GM19238 (cell line): ENCODE data around the gene DAP.
"Not testable (repeated sequence)": the region's sequence is repeated elsewhere in the genome, so short reads cannot be mapped to it uniquely, and the experiment has no call there.

Source experiments
- DNase-seq: peaks from one replicate; pipeline ENCODE4 v3.0.0; 2011; ENCODE audit warnings: low spot score; ENCODE audit not compliant: insufficient read length

The DAP gene

DNA sequence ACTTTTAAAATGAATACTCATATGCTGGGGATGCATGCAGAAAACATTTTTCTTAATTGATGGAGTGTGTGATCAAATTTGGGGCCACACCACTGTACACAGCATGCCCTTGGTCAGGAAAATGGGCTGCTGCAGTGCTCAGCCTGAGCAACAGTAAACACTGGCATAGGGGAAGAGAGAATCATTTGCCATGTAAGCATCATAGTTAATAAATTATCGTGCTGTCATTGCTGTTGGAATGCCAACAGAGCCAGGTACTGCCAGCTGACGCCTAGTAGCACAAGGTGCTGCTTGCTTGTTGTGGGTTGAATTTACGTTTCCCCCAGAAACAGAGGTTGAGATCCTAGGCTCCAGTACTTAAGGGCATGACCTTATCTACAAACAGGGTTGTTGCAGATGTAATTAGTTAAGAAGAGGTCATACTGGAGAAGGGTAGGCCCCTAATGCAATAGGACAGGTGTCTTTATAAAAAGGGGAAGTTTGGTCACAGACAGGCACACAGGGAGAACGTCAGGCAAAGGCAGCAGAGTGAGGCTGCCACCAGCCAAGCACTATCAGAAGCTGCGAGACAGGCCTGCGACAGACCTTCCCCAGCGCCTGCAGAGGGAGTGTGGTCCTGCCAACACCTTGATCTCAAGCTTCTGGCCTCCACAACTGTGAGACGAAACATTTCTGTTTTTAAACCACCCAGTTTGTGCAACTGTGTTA is 25.3 kb downstream of the DAP start:
- DNase-seq = no peak

DNA sequence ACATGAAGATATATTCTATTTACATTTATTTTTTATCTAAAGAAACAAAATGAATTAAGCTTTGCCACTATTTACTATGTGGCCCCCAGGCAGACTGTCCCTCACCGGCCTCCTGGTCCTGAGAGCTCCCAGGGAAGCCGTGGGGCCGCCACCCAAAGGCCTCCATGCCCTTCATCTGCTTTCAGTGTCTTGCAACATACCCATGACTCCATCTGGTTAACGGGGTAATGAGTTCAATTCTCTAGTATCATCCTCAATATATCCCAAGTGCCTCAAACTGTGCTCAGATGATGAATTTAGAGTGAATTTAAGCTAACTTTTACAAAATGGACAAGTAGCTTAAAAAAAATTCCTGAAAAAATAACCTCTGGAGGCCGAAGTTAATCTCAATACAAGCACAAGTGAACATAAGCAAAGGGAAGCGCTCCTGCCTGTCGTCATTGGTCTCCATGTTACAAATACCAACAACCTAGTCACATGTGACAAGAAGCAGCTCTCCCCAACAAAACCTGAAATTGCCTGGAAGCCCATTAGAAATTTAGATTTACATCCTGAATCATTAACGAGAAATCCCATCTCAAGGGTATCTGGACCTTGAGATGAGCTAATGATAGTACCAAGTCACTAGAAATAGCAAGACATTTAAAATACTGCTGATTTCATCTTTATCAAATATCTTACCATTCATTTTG is 26.1 kb downstream of the DAP start:
- DNase-seq = no peak

DNA sequence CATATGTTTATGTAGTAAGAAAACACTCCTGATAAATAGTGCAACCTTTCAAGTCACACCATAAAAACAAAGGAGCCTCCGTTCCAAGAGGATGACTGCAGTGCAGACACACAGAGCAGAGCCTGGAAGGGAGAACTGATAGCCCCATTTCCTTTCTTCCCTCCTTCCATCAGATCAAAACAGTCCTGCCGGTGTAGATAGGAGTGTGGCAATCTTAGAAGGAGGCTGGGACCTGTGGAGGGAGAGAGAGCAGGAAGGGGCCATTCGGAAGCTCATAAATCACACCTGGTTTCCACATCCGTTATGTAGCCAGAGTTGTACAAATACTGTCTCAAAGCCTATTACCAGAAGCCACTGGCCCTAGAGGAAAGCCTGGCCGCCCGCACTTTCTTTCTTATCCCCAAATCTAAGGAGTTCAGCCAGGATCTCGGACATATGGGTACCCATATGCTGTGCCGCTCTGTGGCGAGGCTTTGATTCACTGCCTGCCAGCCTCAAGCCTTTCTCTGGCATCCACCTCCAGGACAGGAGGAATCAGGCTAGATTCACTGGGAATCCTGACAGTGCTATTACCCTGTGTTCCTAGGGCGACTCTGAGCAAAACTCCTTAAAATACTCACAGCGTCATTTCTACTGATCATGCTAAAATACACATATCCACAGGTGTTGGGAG is 26.9 kb downstream of the DAP start:
- DNase-seq = no peak

DNA sequence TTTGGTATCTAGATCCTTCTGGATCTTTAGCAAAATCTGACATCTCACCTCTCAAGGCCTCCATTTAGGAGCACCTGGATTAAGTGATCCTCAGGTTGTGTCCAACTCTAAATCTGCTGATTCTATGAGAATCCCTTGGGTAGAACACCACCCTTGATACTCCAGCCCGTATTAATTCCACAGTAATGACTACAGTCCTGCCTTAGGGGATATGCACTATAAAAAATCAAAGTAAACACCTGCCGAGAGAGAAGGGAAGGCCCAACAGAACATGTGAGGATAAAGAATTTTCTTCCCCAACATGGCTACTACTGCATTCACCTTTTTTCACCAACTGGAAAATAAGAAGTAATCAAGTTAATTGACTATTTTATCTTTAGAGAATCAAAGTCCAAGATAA is 27.6 kb downstream of the DAP start:
- no peak for DNase-seq

DNA sequence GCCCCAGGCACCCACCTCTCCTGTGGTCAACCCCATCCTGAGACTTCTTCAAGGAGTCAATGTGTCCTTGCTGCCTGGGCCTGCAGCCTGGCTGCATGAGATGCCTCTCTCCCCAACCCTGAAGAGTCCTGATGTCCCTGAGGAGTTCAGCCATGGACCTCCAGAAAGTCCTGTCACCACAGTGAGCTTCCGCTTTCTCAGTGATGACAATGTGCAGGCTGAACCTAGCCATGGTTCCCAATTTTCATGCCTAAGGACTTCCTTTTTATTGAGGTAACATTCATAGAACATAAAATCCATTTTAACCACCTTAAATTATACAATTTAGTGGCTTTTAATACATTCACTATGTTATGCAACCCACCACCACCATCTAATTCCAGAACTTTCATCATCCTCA is 29.1 kb downstream of the DAP start:
- no peak for DNase-seq

DNA sequence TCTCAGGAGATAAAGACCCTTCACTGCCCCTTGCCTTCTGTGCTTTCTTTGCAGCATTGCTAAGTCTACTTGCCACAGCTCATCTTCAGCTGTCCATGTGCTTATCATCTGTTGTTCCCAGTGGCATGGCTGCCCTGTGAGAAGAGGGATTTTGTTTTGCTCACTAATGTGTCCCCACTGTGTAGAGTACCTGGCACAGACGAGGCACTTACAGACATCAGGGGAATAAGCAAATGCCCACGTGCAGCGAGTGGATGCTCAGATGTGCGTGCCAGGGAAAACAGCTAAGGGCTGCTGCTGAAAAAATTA is 31.0 kb downstream of the DAP start:
- DNase-seq = no peak

DNA sequence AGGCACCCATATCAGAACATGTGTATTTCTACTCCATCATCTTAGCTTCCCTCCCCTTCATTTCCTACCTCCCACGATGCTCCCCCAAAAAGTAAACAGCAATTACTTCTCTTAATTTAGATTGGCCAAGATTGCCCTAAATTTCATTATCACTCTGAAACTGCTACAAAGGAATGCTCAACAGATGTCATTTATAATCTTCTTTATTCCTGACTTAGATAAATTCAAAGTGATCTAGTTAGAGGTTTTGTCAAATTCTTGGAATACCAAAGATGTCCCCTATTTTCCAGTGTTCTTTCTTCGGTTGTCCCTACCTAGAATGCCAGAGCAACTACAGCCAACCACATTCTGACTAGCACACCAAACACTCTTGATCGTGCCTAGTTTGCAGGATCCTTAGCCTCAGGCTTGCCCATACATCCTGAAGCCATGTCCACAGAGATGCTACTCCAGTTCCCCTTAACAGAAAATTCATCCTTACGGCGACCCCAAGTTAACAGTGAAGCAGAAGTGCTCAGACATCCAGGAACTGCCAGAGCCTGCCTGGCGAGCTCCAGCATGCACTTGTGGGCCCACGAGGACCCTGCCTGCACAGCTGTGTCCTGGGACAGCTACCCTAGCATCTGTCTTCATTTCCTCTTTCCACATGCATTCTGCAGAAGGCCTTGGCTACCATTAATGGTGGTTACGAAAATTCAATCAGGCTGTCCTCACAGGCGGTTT is 31.6 kb downstream of the DAP start:
- DNase-seq = no peak

DNA sequence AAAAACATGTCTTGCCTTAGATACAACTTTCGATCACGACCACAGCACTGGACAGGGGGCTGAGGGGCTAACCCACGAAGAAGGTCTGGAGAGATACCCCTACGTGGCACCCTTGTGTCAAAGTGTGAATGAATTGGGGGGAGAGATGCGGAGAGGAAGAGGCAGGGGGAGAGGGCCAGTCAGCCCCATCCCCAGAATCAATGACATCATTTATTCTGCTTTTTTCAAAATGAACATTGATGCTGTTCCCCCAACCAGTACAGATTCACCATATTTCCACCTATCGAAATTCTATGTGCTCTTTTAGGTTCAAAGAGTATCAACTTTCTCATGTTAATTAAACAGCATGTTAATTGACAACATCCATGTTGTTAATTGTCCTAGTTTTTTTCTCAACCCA is 32.4 kb downstream of the DAP start:
- no peak for DNase-seq

DNA sequence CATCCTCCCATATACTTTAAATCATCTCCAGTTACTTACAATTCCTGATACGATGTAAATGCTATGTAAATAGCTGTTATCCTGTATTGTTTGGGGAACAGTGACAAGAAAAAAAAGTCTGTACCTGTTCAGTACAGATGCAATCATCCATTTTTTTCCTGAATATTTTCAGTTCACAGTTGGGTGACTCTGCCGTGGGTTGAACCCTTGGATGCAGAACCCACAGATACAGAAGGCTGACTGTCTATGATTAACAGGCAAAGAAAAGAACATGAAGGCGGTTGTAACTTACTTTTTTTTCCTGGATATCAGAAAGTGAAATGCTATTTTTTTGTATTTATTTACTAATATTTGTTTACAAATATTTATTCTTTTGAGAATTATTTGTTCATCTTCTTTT is 33.2 kb downstream of the DAP start:
- DNase-seq = no peak

DNA sequence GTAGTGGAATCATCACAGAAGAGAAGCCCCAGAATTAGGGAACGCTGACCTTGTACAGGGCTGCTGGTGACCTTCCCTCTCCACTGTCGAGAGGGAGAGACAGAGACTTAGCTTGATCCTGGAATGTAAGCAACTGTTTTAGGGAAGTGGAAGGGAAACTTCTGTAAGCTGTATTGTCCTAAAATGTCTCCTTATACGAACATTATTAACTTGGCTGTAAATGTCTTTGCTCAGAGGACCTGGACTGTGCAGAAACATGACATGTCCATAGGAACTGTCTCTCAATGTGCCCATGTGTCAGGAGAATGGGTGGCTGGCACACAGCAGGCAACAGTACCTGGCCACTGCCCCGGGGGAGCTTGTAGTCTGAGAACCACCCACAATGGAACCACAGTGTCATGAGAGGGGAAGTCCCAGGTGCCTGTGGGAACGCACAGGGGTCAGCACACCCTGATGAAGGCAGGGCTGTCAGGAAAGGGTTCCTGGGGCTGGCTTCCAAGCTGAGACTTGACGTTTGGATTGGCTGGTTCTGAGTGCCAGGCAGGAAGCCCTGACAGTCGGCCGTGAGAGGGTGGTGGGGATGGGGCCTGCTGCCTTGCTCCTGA is 34.0 kb downstream of the DAP start:
- DNase-seq = peak; percentile 41

DNA sequence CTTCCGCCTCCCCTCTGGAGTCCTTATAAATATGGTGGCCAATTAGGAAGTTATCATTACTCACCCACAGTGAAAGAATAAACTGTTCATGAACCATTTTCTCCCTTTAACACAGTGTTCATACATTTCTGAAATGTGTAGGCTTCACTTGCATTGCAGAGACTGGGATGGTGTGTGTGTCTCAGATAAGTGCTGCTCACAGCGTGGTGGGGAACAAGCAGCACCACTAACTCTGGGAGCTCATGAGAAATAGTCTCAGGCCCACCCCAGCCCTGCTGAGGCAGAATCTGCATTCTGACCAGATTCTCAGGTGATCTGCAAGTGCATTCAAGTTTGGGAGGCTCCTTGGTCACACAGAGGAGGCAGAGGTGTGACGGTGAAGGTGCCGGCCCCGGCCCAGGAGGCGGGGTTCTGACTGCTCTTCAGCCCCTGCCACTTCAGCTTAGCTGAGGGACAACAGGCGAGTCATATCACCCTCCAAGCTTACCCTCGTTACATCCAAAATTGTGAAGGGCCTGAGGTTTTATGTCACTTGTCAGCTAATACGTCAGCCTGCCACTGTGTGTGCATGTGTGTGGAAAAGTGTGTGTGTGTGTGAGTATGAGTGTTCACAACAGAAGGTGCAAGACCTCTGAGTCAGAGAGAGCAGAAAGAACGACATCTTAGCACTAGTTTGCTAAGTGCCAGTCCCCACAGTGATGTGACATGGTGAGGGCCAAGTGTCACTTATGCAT is 34.7 kb downstream of the DAP start:
- DNase-seq = no peak

DNA sequence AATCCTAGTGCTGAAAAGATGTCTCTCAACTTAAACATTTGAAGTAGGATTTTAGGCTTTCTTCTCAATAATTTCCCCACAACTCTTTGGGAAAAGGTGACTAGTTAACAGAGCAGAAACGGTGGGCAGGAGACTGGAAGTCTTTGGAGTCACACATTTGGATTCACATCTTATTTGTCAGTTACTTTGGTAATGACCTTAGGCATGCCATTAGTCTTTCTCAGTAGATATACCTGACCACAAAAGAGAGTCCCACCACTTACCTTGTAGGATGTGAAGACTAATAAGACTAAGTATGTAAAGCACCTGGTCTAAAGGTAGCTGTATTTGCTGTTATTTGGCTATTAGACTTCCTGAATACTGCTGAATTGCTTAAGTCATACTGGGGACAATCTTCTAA is 35.4 kb downstream of the DAP start:
- no peak for DNase-seq

DNA sequence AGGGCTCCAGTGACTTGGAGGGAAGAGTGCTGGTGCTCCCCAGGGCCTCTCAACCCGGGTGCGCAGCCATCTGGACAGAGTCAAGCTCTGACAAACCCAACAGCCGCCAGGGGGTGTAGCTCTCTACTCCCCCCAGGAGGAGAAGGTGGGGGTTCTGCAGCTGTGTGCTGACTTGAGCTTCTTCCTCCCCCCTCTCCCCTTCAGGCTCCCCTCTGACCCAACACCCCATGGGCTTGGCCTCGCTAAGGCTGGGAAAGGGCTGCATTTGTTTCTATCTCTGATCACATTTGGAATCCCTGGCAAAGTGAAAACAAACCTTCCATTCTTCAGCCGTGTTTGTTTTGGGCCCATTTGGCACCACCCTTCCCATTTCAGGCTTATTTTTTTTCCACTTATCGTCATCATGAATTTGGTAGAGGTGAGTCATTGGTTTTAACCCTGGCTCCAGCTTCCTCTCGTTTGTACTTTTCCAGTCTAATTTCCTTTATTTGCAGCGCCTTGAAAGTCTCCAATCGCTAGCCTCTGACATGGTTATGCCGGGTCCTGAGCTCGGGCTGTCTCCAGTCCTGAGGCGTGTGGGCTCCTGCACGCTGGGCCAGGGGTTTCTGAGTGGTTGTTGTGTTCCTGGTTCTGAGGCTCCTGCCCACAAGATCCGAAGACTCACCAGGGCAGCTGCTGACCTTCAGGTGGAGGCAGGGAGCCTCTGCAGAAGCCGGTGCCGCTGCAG is 36.1 kb downstream of the DAP start:
- DNase-seq = no peak

DNA sequence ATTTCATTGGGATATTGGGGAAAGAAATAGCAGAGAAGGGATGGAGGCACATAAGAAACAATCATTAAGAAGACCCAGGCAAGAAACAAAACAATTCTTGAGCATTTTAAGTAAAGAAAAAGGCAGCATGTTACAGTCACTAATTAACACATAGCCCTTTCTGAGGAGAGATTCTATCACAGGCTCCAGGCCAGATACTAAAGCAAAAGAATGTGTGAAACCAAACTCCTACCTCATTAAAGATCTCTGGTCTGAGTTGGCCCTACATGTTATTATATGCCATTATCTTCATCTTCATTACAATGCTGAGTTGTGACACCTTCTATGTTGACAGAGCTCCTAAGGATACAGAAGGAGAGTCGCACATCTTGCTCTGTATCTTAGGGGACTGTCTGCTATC is 37.5 kb downstream of the DAP start:
- DNase-seq = no peak

DNA sequence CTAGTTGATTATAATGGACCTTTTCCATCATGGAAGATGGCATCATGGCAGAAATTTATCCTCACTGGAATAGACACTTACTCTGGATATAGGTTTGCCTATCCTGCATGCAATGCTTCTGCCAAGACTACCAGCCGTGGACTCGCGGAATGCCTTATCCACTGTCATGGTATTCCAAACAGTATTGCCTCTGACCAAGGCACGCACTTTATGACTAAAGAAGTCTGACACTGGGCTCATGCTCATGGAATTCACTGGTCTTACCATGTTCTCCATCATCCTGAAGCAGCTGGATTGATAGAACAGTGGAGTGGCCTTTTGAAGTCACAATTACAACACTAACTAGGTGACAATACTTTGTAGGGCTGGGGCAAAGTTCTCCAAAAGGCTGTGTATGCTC is 40.3 kb downstream of the DAP start:
- DNase-seq = not testable (repeated sequence)

DNA sequence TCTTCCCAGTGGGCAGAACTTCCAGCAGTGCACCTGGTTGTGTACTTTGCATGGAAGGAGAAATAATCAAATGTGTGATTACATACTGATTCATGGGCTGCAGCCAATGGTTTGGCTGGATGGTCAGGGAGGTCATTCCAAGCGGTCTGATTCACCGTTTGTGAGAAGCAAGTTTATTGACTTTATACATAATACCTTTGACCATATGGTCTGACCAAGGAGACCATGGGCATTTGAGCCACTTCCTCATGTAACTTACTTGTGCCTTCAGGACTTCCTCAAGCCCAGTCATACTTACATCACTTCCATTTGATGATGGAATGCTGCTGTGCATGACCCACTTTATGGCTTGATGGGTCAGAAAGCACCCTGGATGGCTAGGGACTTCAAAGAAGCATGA is 41.1 kb downstream of the DAP start:
- no peak for DNase-seq

DNA sequence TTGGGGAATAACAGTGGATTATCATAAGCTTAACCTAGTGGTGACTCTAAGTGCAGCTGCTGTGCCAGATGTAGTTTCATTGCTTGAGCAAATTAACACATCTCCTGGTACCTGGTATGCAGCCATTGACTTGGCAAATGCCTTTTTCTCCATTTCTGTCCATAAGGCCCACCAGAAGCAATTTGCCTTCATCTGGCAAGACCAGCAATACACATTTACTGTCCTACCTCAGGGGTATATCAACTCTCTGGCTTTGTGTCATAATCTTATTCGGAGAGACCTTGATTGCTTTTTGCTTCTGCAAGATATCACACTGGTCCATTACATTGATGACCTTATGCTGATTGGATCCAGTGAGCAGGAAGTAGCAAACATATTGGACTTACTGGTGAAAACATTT is 42.4 kb downstream of the DAP start:
- DNase-seq = not testable (repeated sequence)

DNA sequence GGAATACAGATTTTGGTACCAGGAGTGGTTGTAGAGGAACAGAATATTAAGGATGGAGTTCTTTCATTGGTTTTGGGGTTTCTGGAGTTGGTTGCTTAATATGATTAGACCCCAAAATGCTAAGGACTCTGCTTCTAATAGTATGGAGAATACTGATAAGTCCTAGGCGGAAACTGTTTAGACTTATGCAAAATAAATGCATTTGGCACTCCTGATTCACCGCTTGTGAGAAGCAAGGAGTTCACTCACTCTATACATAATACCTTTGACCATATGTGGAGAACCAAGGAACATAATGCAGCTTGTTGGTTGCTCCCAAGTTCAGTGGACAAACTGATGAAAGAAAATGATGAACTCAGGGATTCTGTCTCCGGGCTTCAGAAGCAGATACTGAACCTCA is 44.2 kb downstream of the DAP start:
- not testable (repeated sequence) for DNase-seq

DNA sequence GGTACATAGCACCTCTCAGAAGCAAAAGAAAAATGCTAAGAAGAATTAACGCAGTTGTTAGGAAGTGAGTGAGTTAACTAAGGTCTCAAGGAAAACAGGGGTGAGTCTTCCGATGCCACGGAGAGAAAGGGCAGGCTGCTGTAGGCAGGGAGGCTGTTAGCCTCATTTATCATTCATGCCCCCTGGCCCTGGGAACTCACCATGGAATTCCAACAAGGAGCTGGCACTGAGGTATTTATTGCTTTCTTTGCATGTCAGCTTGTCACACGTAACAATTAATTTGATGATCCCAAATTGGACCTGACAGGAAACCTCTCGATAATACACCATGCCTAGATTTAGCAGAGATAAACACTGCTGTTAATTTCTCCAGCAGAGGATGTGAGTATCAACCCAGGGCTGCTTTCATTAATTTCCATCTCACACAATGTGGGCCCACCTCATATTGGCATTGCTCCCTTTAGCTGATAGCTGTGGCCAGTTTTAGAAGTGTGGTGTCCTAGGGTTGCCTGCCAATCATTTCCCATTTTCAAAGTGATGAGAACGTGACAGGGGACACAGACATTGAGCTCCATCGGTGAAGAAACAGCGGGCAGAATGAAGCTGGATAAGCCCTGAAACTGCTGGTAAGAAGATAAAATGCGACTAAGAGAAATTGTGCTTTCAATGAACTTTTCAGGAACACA is 45.3 kb downstream of the DAP start:
- no peak for DNase-seq
